Endothelial cell of umbilical vein (primary cell): ENCODE data around the gene CMTM7. TPM values are rescaled to one million over a fixed set of nuclear protein-coding genes. Genes with fewer than 3 reads are reported as not detected.

ENCODE experiments used
- BruUV-seq: library from RNA; stranded (reverse); fragments of 400-500 nt; replicated peaks from 2 replicates; lab custom pipeline; 2021; lab: Mats Ljungman, UMichigan
- CTCF ChIA-PET: fragments of 300-600, 350-600 bp; sonication (Branson Sonifier 250); formaldehyde crosslinking; loops from one replicate; lab custom pipeline; 2021; ENCODE audit warnings: antibody characterized with exemption, inconsistent platforms; lab: Charles Lee
- POLR2A ChIA-PET: fragments of 300-600, 350-600 bp; sonication (Branson Sonifier 250); formaldehyde crosslinking; loops from one replicate; lab custom pipeline; 2021; ENCODE audit warnings: antibody characterized with exemption, inconsistent platforms; lab: Charles Lee
- DNase-seq: peaks from one replicate; pipeline ENCODE4 v3.0.0-alpha.2; 2011; ENCODE audit warnings: low read depth, low spot score
- FAIRE-seq: peaks from 2 replicates; lab custom pipeline; 2011; peaks lifted over from hg19 to GRCh38; lab: Jason Lieb, UNC
- H2AFZ ChIP-seq: 2 replicates; pipeline ENCODE4 v1.6.0; 2012; ENCODE audit warnings: low read depth, low read length, control low read depth, inconsistent platforms
- H3K27ac ChIP-seq: 2 replicates; pipeline ENCODE4 v1.5.1; 2011; ENCODE audit warnings: low read depth, mild to moderate bottlenecking, control low read depth, low read length, moderate library complexity; ENCODE audit not compliant: insufficient read depth
- H3K27me3 ChIP-seq, 2 experiments: 2 replicates each; pipeline versions ENCODE4 v1.6.0 to v1.6.1; 2011; ENCODE audit warnings: low read length in 2 of 2, mixed read lengths in 1 of 2; ENCODE audit not compliant: control insufficient read depth in 2 of 2, insufficient read depth in 2 of 2
- H3K36me3 ChIP-seq, 2 experiments: 2 replicates in 1 of 2; 3 replicates in 1 of 2; pipeline ENCODE4 v1.5.1; 2011; ENCODE audit warnings: low read length in 2 of 2, mild to moderate bottlenecking in 1 of 2, moderate library complexity in 1 of 2; ENCODE audit not compliant: control insufficient read depth in 2 of 2, insufficient read depth in 2 of 2; ENCODE audit errors: extremely low read depth in 1 of 2
- H3K4me1 ChIP-seq: 3 replicates; pipeline ENCODE4 v1.5.1; 2011; ENCODE audit warnings: mild to moderate bottlenecking, low read length; ENCODE audit not compliant: control insufficient read depth, insufficient read depth; ENCODE audit errors: extremely low read depth
- H3K4me2 ChIP-seq: 2 replicates; pipeline ENCODE4 v1.6.1; 2011; ENCODE audit warnings: low read length, control low read depth, mixed read lengths; ENCODE audit not compliant: insufficient read depth
- H3K4me3 ChIP-seq, 3 experiments: fragments of 200-600 bp in 1 of 3; sonication (generic), shearing (Covaris generic) in 1 of 3; replicated peaks in 1 of 3; 2 replicates each; pipeline ENCODE4 v1.5.1; 2011 to 2016; ENCODE audit warnings: control low read depth in 3 of 3, low read length in 3 of 3, mild to moderate bottlenecking in 2 of 3, inconsistent platforms in 1 of 3, low read depth in 1 of 3, moderate library complexity in 1 of 3; ENCODE audit not compliant: insufficient read depth in 1 of 3
- H3K79me2 ChIP-seq: 2 replicates; pipeline ENCODE4 v1.6.0; 2012; ENCODE audit warnings: low read length, inconsistent platforms; ENCODE audit not compliant: control insufficient read depth, insufficient read depth
- H3K9ac ChIP-seq: replicated peaks from 2 replicates; pipeline ENCODE3; 2011; ENCODE audit warnings: low read length, control low read depth; ENCODE audit not compliant: insufficient read depth; ENCODE audit errors: extremely low read depth
- H3K9me1 ChIP-seq: replicated peaks from 3 replicates; pipeline ENCODE4 v1.6.0; 2011; ENCODE audit warnings: mild to moderate bottlenecking, low read length; ENCODE audit not compliant: control insufficient read depth, insufficient read depth; ENCODE audit errors: extremely low read depth
- H3K9me3 ChIP-seq: replicated peaks from 2 replicates; pipeline ENCODE4 v1.5.1; 2012; ENCODE audit warnings: low read length, inconsistent platforms; ENCODE audit not compliant: control insufficient read depth, insufficient read depth
- H4K20me1 ChIP-seq: replicated peaks from 2 replicates; pipeline ENCODE3; 2011; ENCODE audit warnings: mild to moderate bottlenecking, low read length; ENCODE audit not compliant: control insufficient read depth, insufficient read depth; ENCODE audit errors: extremely low read depth
- EZH2 ChIP-seq: IDR thresholded peaks from 2 replicates; pipeline ENCODE4 v1.6.1; 2012; ENCODE audit warnings: borderline replicate concordance, low read depth, mild to moderate bottlenecking, moderate library complexity, low read length, inconsistent platforms; ENCODE audit not compliant: severe bottlenecking
- FOS ChIP-seq: IDR thresholded peaks from 2 replicates; pipeline ENCODE4 v1.6.1; 2011; ENCODE audit warnings: mild to moderate bottlenecking, low read length, moderate library complexity, borderline replicate concordance; ENCODE audit not compliant: insufficient read depth
- GATA2 ChIP-seq: IDR thresholded peaks from 2 replicates; pipeline ENCODE4 v1.7.0; 2011; ENCODE audit warnings: low read depth, mild to moderate bottlenecking, moderate library complexity, mixed read lengths, low read length; ENCODE audit not compliant: insufficient read length, insufficient read depth
- JUN ChIP-seq: IDR thresholded peaks from 2 replicates; pipeline ENCODE4 v1.6.1; 2011; ENCODE audit warnings: borderline replicate concordance, low read depth; ENCODE audit not compliant: insufficient read length, insufficient read depth
- MYC ChIP-seq: IDR thresholded peaks from one replicate; pipeline ENCODE4 v1.6.1; 2011; ENCODE audit warnings: mild to moderate bottlenecking, low read depth, low read length
- POLR2A ChIP-seq: IDR thresholded peaks from 2 replicates; pipeline ENCODE4 v1.6.1; 2012; ENCODE audit warnings: low read depth, mild to moderate bottlenecking, control low read depth, low read length
- POLR2AphosphoS5 ChIP-seq: IDR thresholded peaks from 2 replicates; pipeline ENCODE4 v1.6.1; 2012; ENCODE audit warnings: low read depth, mild to moderate bottlenecking, control low read depth, low read length, moderate library complexity; ENCODE audit not compliant: insufficient read depth
- dilution Hi-C: fragments of 300-500 bp; cut with MboI; formaldehyde crosslinking; loops from one replicate; pipeline ENCODE4 v1.15.0; 2019; ENCODE audit warnings: low sequenced_read_pairs; ENCODE audit not compliant: extremely low pct_ligation_motif_present
- intact Hi-C: fragments of 100-400 bp; cut with micrococcal nuclease; formaldehyde crosslinking; loops from one replicate; pipeline ENCODE4 v1.10.0; 2022
- polyA plus RNA-seq, 4 experiments: library from polyadenylated mRNA; depleted of rRNA in 3 of 4; stranded (reverse) in 3 of 4; unstranded in 1 of 4; fragments of >200 nt; gene quantifications; 2 replicates each; pipeline versions ENCODE4 v1.2.1 to v1.2.3, GENCODE V29; 2011 to 2012; ENCODE audit warnings: missing spikeins in 1 of 4
- total RNA-seq: library from RNA; stranded (reverse); gene quantifications from 2 replicates; pipeline ENCODE4 v1.2.3, GENCODE V29; 2021
- TF ChIP-seq, protein P1 (sequence below), 2 donors: IDR thresholded peaks; 1 replicate in 1 of 2; 2 replicates in 1 of 2; pipeline ENCODE4 v1.5.1; 2011; ENCODE audit warnings: low read length in 2 of 2, mild to moderate bottlenecking in 2 of 2, moderate library complexity in 2 of 2, control low read depth in 1 of 2, inconsistent platforms in 1 of 2, low read depth in 1 of 2; ENCODE audit not compliant: insufficient read depth in 1 of 2; ENCODE audit errors: extremely low read depth in 1 of 2
- TF ChIP-seq, protein P2 (sequence below): IDR thresholded peaks from 2 replicates; pipeline ENCODE4 v1.6.1; 2011; ENCODE audit not compliant: insufficient read depth, insufficient read length

The CMTM7 gene
- total and polyA plus RNA-seq, 2 donors (not counting 3 experiments of a cell fraction or from before 2014, with no cell fraction given), result 44.7 to 88.5 TPM

DNA sequence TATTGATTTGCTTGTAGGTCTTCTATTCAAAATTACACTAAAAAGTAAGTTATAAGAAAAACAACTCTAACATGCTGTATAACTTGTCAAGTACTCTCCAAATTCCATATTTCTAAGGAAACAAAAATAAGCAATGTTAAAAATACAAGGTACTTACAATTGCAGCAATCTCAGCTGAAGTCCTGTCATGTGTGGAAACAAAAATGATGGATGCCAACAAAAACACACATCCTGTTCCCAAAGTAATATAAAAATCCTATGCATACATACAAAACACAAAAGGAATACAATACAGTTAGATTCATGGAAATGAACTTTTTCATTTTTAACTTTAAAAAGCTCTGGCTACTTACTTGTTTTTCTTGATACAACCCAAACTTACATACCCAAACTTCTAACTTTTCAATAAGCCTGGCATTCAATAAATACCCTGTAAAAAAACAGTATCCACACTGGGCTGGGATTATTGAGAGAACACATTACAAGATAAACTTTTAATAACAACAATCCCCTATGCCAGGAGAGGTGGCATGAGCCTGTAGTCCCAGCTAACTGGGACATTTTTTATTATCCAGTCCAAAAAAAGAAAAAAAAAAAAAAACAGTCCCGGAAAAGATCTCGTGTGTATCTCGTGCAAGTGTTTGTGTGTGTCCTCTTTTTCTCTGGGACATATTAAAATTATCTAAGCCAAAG is 96.3 kb downstream of the CMTM7 start:
- peak; percentile 86 for DNase-seq
- H3K4me3 ChIP-seq, result no peak overlapping the region
- no peak for FAIRE-seq
- ChIA-PET POLR2A (no interaction called here), CTCF (interaction anchor here (0.7 to 2.2 kb wide), 3 partner anchors 10 to 112 kb away, joined by 3 to 8 read pairs (median 3); no protein-coding TSS in a partner anchor)
- no peak overlapping the region for H2AFZ ChIP-seq
- peaks cover 9% of the 10 kb centered on the region for H3K4me1 ChIP-seq
- BruUV-seq, result no TSS peak
- H3K27me3 ChIP-seq, result no peaks in the 10 kb centered on the region
- peaks cover 12% of the 10 kb centered on the region for H3K79me2 ChIP-seq
- H3K36me3 ChIP-seq, result peaks cover 3 to 6% of the 10 kb centered on the region in 2 experiments
- H4K20me1 ChIP-seq, result peaks cover 5% of the 10 kb centered on the region
- TF ChIP-seq FOS, result no peak
- H3K9me1 ChIP-seq, result no peaks in the 10 kb centered on the region
- dilution Hi-C loops (no loop called here), intact Hi-C loops (no loop called here)
- no peak overlapping the region for H3K27ac ChIP-seq
- H3K4me2 ChIP-seq, result no peak overlapping the region
- H3K9me3 ChIP-seq, result no peaks in the 10 kb centered on the region
- H3K9ac ChIP-seq, result no peak overlapping the region

DNA sequence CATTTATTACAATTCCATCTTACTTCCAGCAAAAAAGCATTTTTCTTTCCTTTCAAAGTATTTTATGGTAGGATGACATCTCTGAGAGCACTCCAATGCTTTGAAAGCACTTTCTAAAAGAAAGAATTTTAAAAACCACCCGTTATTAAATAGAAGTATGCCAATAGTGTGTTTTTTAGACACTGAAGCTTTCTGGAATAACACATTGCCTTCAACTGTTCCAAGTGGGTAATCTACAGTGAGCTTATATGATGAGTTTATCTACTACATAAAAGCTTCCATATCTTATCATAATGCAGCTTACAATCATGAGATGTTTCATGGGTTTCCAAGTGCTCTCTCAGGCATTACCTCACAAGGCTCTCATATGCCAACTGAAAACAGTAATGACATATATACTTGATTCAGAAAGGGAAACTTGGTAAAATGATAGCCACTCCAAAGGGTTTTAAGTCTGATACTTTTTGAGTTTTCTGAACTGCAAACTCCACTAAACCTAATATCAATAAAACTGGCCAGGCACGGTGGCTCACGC is 96.9 kb downstream of the CMTM7 start:
- peaks cover 9% of the 10 kb centered on the region for H4K20me1 ChIP-seq
- ChIA-PET POLR2A (no interaction called here), CTCF (interaction anchor here (0.7 to 2.2 kb wide), 4 partner anchors 9 to 113 kb away, joined by 3 to 8 read pairs (median 4); no protein-coding TSS in a partner anchor)
- H3K9me1 ChIP-seq, result no peaks in the 10 kb centered on the region
- DNase-seq, result no peak
- no peak overlapping the region for H3K4me3 ChIP-seq
- peaks cover 12% of the 10 kb centered on the region for H3K4me1 ChIP-seq
- TF ChIP-seq FOS (no peak), JUN (no peak), POLR2AphosphoS5 (no peak), POLR2A (no peak), GATA2 (no peak), MYC (no peak), EZH2 (no peak)
- TF ChIP-seq, protein P1, sequence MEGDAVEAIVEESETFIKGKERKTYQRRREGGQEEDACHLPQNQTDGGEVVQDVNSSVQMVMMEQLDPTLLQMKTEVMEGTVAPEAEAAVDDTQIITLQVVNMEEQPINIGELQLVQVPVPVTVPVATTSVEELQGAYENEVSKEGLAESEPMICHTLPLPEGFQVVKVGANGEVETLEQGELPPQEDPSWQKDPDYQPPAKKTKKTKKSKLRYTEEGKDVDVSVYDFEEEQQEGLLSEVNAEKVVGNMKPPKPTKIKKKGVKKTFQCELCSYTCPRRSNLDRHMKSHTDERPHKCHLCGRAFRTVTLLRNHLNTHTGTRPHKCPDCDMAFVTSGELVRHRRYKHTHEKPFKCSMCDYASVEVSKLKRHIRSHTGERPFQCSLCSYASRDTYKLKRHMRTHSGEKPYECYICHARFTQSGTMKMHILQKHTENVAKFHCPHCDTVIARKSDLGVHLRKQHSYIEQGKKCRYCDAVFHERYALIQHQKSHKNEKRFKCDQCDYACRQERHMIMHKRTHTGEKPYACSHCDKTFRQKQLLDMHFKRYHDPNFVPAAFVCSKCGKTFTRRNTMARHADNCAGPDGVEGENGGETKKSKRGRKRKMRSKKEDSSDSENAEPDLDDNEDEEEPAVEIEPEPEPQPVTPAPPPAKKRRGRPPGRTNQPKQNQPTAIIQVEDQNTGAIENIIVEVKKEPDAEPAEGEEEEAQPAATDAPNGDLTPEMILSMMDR (IDR thresholded peaks at IDR 0.05; ENCODE audit: extremely low read depth in 1 of 2, insufficient read depth in 1 of 2, low read depth in 1 of 2, low read length in 2 of 2), result no peak
- TF ChIP-seq, protein P2, sequence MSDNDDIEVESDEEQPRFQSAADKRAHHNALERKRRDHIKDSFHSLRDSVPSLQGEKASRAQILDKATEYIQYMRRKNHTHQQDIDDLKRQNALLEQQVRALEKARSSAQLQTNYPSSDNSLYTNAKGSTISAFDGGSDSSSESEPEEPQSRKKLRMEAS, result no peak
- no peak for FAIRE-seq
- H3K27ac ChIP-seq, result no peak overlapping the region
- no peaks in the 10 kb centered on the region for H3K9me3 ChIP-seq
- H3K79me2 ChIP-seq, result peaks cover 18% of the 10 kb centered on the region
- H3K9ac ChIP-seq, result no peak overlapping the region
- no TSS peak for BruUV-seq
- no peaks in the 10 kb centered on the region for H3K27me3 ChIP-seq
- intact Hi-C loops (no loop called here), dilution Hi-C loops (no loop called here)
- H3K4me2 ChIP-seq, result no peak overlapping the region
- peaks cover 3 to 6% of the 10 kb centered on the region in 2 experiments for H3K36me3 ChIP-seq
- H2AFZ ChIP-seq, result no peak overlapping the region
